ENCODE results near the gene RTL5. TPM values are rescaled to one million over a fixed set of nuclear protein-coding genes. Genes with fewer than 3 reads are reported as not detected.

RTL5 gene
- total RNA-seq, 1 donor from 2014 or later = 36.4 TPM

GRCh38 chrX:72128881-72129280 is 2.8 kb downstream of the RTL5 start:
- Mint-ChIP-seq H3K36me3 (peaks cover 14% of the 10 kb centered on the region), H3K4me1 (peaks cover 68% of the 10 kb centered on the region), H3K4me3 (peak overlapping the region; percentile 13), H3K27ac (no peak overlapping the region), H3K9me3 (peaks cover 28% of the 10 kb centered on the region), H3K27me3 (ENCODE audit: low read depth) (no peaks in the 10 kb centered on the region)
- DNase-seq (ENCODE audit: low spot score in 2 of 2, unreplicated experiment in 2 of 2) = no peak
- TF ChIP-seq CTCF (IDR thresholded peaks at IDR 0.05; ENCODE audit: unreplicated experiment) = peak; percentile 41

GRCh38 chrX:72128183-72128834 is 3.4 kb downstream of the RTL5 start:
- no peaks in the 10 kb centered on the region for H3K27me3 Mint-ChIP-seq (ENCODE audit: low read depth)
- H3K36me3 Mint-ChIP-seq = peaks cover 14% of the 10 kb centered on the region
- peaks cover 74% of the 10 kb centered on the region for H3K4me1 Mint-ChIP-seq
- peaks cover 26% of the 10 kb centered on the region for H3K9me3 Mint-ChIP-seq
- no peak for TF ChIP-seq CTCF (IDR thresholded peaks at IDR 0.05; ENCODE audit: unreplicated experiment)
- H3K4me3 Mint-ChIP-seq = no peak overlapping the region
- H3K27ac Mint-ChIP-seq = peak overlapping the region; percentile 85
- no peak for DNase-seq (ENCODE audit: low spot score in 2 of 2, unreplicated experiment in 2 of 2)

GRCh38 chrX:72127332-72127731 is 4.4 kb downstream of the RTL5 start:
- H3K36me3 Mint-ChIP-seq = peaks cover 14% of the 10 kb centered on the region
- no peaks in the 10 kb centered on the region for H3K27me3 Mint-ChIP-seq (ENCODE audit: low read depth)
- H3K9me3 Mint-ChIP-seq = peaks cover 29% of the 10 kb centered on the region
- peaks cover 77% of the 10 kb centered on the region for H3K4me1 Mint-ChIP-seq
- TF ChIP-seq CTCF (IDR thresholded peaks at IDR 0.05; ENCODE audit: unreplicated experiment) = no peak
- no peak overlapping the region for H3K4me3 Mint-ChIP-seq
- DNase-seq (ENCODE audit: low spot score in 2 of 2, unreplicated experiment in 2 of 2) = no peak
- H3K27ac Mint-ChIP-seq = peak overlapping the region; percentile 88

GRCh38 chrX:72126539-72127140 is 5.1 kb downstream of the RTL5 start:
- peak; percentile 76 for TF ChIP-seq CTCF (IDR thresholded peaks at IDR 0.05; ENCODE audit: unreplicated experiment)
- Mint-ChIP-seq H3K4me3 (peak overlapping the region; percentile 11), H3K27me3 (ENCODE audit: low read depth) (no peaks in the 10 kb centered on the region), H3K9me3 (peaks cover 29% of the 10 kb centered on the region), H3K36me3 (peaks cover 14% of the 10 kb centered on the region), H3K4me1 (peaks cover 77% of the 10 kb centered on the region), H3K27ac (peak overlapping the region; percentile 88)
- peak; percentile 56 to 92 for DNase-seq (ENCODE audit: low spot score in 2 of 2, unreplicated experiment in 2 of 2)

- no peak for DNase-seq (ENCODE audit: low spot score in 2 of 2, unreplicated experiment in 2 of 2)
- Mint-ChIP-seq H3K4me3 (no peak overlapping the region), H3K36me3 (peaks cover 14% of the 10 kb centered on the region), H3K27ac (peak overlapping the region; percentile 88), H3K4me1 (peaks cover 81% of the 10 kb centered on the region), H3K9me3 (peaks cover 29% of the 10 kb centered on the region), H3K27me3 (ENCODE audit: low read depth) (no peaks in the 10 kb centered on the region)
- TF ChIP-seq CTCF (IDR thresholded peaks at IDR 0.05; ENCODE audit: unreplicated experiment) = no peak
Observed at GRCh38 chrX:72126048-72126415, 5.7 kb downstream of the RTL5 start.

Measured in mesothelial cell of epicardium (in vitro differentiated cells).